HG03521 (cell line): ENCODE data around the gene FCN3.
"Not testable (repeated sequence)": the region's sequence is repeated elsewhere in the genome, so short reads cannot be mapped to it uniquely, and the experiment has no call there.

Experiments used
- ATAC-seq: cut with Tn5 transposase; IDR thresholded peaks from one replicate; pipeline ENCODE4 v1.9.1; 2021; ENCODE audit warnings: mild to moderate bottlenecking, moderate library complexity; ENCODE audit not compliant: unreplicated experiment

FCN3 gene

DNA sequence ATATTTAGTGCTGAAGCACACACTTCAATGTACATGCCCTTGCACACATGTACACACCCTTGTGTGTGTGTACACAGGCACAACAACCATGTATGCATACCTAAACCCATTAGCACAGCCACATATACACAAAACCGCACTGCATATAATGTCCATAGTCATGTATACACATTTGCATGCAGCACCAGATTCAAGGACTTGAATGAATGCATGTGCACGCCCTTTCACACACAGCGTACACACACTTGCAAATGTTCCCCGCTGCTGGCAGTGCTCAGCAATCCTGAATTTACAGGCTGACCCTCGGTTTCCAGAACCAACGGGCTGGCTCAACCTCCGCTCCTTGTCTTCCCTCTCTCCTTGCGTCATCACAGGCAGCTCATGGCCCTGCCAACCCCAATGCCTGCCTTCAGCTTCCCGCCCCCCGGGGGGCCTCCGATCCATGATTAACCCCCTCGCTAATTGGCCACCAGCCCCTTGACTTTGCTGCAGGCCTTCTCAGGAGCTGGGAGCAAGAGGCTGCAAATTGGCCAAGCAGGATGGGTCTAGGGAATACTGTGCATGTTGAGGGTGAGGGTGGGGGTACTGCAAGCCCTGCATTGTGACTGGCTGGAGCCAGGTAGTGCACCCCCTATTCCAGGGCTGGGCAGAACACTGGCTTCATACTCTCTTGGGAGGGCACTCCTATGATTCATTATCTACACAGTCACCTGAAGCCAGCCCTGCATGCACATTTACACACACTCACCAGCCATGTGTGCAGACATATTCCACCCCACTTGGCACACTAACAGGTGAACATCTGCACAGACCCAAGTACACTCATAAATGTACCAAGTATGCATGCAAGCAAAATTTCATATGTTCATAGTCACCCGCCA is 25.7 kb upstream of the FCN3 start:
- no peak for ATAC-seq

DNA sequence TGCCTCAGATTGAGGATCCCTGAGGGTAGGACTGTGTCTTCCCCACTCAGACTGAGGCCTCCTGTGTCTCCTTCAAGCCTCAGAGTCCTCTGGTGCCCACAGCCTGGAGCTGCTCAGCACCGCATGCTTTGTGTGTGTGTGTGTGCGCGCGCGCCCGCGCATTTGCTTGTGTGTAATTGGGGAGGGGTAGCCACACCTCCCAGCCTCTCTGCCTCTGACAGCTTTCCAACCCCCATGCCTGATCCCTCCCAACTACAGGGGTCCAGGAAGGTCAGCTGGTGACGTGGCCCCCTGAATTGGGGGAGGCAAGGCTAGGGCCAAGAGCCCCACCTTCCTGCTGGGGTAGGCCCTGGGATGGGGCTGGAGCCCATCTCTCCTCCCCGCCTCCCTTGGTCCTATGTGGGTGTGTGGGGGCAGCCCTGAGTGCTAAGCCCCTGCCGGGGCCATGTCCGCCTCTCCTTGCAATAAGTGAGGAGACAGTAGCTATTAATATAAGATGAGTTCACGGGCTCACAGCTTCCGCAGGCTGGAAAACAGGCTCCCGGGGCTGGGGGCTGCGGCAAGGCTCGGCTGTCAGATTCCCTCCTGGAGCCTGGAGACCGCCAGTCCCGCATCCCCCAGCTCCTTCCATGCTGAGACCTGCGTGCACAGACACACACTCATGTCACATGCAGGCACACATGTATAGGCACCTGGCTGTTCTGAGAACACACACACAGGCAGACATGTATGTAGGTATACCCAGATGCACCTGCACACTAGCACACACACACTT is 24.8 kb upstream of the FCN3 start:
- ATAC-seq: no peak

DNA sequence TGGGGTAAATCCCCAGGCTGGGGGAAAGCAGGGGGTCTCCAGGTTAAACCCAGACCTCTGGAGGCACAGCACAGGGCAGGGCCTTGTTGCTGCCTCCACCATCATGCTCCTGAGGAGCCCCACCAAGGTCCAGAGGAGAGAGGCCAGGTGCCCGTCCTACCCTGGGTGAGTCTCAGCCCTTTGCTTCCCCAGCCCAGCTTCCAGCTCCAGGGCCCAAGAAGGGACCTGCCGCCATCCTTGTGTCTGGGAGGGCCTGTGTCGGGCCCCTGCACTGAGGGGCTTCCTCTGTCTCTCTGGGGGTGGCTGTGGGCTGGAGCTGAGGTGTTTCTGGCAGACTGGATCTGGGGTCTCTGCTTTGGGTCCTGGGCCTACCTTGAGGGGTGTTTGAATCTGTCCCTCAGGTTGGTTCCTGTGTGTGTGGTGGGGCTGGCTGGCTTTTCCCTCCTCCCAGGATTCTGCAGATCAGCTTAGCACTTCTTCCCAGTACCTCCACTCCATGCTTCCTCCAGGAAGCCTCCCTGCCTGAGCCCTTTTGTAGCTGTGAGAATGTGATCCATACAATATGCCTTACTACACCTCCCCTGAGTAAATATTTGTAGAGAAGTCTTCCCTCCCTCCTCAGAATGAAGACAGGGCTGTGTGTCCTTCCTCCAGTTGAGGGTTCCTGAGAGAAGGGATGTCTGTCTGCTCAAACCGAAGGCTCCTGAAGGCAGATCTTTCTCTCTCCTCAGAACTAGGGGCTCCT is 24.0 kb upstream of the FCN3 start:
- no peak for ATAC-seq

DNA sequence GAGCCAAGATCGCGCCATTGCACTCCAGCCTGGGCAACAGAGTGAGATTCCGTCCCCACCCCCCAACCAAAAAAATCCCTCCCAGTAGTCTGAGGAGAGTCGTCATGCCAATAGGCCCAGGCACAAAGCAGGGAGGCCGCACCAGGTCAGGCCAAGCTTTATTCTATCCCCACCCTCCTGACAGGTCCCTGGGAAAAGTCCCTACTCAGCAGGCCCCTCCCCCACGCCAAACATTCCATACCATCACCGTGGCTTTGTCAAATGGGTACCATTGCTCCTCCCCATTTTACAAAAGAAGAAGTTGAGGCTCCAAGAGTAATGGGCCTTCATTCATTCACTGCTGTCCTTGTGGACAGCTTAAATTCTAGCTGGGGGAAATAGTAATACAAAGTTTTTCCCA is 23.1 kb upstream of the FCN3 start:
- ATAC-seq: no peak

DNA sequence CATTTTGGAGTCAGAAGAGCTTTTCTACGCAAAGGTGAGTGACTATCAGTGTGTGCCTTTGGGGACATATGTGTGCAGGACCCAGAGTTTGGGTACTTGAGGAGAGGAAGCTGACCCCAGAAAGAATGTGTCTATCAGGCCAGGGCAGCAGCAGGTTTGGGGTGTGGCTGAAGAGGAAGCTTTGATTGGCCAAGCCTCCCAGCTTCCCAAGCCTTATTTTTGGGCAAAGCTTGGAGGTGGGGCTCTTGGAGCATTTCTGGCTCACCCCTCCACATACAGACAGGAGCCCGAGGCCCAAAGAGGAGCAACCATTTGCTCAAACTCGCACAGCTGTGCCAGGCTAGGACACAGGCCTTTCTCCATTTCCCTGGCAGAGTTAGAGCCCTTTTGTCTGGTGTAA is 22.5 kb upstream of the FCN3 start:
- no peak for ATAC-seq

DNA sequence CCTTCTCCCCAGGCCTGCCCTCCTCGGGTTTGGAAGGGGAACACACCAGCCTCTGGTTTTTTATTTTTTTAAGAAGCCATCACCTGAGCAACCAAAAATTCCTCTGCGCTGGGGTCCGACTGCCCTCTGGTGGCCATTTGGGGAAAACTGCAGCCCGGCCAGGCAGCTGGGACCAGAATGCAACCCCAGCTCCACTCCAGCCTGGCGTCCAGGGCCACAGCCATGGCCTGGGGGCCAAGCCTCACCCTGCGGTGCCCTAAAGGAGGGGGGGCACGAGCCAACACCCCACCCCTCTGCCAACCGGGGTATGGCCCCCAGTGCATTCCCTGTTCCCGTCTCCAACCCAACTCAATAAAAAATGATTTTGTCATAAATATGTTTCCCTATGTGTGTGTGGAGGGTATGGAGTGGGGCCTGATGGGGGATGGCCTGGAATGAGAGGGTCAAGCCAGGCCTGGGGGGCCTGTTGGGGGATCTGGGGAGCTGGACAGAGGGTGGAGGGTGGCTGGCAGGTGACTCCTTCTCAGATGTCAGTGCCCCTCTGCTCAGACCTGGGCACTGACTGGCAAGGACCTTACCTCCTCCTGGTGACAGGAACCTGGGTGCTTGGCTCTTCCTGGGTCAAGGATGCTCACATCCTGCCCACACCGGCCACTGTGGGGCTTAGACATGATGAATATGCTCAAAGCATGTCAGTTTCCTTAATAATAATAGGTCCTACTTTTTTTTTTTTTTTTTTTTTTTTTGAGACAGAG is 21.0 kb upstream of the FCN3 start:
- no peak for ATAC-seq

DNA sequence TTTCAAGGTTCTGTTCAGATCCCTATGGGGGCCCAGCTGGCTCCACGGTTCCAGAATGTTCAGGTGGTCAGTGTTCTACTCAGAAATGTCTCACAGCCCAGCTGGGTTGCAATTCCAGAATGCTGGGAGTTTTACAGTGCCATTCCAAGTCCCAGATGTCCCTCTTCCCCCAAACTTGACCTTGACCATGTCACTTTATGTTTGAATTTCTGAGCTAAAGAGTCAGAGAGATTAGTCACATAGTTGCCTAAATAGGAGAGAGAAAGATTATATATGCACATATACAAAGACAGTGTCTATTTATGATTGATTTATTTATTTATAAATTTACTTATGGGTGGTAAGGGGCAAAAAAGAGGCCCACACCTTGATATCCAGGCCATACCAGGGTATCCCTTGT is 20.3 kb upstream of the FCN3 start:
- ATAC-seq: no peak

DNA sequence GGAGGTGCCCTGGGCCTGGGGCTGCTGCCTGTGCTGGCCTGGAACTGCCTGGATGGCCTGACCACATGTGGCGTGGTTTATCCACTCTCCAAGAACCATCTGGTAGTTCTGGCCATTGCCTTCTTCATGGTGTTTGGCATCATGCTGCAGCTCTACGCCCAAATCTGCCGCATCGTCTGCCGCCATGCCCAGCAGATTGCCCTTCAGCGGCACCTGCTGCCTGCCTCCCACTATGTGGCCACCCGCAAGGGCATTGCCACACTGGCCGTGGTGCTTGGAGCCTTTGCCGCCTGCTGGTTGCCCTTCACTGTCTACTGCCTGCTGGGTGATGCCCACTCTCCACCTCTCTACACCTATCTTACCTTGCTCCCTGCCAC is 19.6 kb upstream of the FCN3 start:
- ATAC-seq: no peak

DNA sequence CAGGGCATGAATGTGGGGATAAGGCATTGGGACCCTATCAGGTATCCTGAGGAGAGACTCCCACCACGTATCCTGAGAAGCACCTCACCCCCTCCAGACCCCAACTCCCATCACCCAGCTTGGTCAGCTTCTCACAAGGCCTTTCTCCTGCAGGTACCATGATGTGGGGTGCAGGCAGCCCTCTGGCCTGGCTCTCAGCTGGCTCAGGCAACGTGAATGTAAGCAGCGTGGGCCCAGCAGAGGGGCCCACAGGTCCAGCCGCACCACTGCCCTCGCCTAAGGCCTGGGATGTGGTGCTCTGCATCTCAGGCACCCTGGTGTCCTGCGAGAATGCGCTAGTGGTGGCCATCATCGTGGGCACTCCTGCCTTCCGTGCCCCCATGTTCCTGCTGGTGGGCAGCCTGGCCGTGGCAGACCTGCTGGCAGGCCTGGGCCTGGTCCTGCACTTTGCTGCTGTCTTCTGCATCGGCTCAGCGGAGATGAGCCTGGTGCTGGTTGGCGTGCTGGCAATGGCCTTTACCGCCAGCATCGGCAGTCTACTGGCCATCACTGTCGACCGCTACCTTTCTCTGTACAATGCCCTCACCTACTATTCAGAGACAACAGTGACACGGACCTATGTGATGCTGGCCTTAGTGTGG is 19.1 kb upstream of the FCN3 start:
- no peak for ATAC-seq

DNA sequence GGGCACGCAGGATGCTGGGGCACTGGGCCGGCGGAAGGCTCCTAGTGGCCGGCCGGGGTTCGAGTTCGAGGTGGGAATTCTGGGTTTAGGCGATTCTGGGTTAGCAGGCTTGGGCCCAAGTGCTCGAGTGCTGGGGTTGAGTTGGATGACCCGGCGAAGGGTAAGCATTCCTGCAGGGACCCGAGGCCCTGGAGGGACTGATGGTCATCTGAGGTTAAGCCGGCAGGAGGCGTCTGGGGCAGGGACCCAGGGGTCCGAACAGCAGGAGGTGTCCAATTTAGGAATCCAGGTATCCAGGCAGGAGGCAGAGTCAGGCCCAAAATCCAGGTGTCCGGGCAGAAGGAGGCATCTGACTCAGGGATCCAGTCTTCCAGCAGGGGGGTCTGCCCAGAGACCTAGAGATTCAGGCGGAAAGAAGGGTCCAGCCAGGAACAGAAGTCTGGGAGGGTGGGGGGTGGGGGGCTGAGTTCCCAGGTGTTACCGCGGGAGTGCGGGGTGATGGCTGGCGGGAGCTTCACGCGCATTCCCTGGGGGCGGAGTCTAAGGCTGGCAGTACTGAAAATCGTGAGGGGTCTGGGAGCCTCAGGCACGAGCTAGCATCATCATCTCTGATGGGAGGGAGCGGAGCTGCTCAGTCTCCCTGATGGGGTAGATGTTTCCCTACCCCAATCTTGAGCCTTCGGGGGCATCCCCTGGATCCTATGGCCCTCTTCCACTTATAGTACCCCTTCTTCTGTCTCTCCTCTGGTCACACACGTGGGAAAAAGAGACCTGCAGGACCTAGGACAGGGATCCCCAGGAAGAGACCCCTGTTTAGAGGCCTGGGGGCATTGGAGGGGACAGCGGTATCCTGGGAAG is 18.4 kb upstream of the FCN3 start:
- no peak for ATAC-seq

DNA sequence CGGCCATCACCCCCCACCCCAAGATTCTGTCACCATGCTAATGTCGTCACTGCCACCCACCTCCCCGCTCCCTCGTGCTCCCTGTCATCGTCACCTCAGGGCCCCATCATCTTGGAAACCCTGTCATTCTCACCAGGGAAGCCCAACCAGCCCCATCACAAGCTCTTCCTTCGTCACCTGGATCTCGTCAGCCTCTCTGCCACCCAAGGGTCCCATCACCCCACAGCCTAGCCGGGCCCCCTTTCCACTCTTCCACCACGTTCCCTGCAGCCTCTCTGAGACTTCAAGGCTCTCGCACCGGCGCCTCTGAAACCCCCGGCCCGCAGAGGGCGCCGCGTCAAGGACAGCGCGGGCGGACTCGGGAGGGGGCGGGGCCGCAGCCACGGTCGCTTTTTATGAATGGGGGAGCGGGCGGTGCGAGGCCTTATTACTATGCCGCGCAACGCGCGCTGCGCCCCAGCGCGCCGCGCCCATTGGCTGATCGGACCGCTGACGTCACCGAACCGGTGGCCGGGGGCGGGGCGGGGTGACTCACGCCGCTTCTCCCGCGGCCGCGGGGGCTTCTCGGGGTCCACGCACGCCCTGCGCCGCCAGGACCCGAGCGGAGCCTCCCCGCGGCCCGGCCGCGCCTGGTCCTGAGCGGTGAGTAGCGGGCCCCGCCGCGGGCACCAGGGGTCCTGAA is 17.6 kb upstream of the FCN3 start, which contains the start of gene GPR3:
Gene GPR3, plus strand, starts transcription at position 527 of the 682 bp plus-strand sequence. CDS start 1,177 bp downstream, outside the sequence.
- ATAC-seq: peak; percentile 63

DNA sequence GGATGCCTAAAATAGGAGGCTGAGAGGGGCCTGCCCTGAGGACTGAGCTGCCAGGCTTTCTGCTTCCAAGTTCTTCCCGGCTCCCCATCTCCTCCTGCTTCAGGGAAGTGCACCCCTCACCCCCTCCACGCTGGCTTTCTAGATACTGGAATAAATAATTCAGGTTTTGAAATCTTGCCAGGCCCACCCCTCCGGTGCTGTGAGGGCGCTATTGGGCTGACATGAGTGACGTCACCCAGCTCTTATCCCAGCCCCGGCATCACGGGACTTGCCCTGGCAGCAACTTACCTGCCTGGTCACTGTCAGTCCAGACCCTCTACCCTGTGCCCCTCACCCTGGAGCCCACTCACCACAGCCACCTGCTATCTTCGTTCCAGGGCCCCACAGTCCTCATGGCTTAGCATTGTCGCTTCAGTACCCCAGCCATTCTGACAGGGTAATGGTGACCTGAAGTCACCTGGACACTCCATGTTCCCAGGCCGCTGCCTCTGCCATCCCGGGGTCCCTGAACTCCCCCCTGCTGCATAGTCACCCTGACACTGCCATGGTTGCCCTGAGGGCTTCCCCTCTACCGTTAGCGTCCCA is 17.0 kb upstream of the FCN3 start:
- no peak for ATAC-seq

DNA sequence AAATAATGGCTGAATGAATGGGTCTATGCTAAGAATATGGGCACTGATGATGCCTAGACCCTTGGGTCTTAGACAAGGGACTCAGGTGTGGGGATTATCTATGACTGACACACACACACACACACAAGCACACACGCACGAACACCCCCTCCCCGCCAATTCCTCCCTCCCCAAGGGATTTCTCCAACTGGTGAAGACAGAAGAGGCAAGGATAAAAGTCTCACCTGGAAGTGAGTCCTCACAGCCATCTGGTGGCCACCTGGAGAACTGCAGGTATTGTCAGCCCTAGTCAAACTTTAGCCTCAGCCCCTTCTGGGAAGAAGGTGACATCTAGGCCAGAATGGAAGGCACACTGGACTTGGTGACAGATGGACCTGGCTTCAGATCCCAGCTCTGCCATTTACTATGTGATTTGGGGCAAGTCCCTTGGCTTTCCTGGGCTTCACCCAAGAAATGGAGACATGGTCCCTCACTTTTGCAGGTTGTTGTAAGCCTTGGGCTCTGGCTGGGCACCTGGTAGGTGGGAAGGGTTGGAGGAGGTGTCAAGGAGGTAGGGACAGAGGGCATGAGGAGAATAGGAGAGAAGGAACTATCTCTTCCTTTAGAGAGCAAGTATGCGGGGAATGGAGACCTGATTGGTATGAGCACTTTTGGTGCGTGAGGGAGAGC is 13.8 kb upstream of the FCN3 start:
- ATAC-seq: no peak

DNA sequence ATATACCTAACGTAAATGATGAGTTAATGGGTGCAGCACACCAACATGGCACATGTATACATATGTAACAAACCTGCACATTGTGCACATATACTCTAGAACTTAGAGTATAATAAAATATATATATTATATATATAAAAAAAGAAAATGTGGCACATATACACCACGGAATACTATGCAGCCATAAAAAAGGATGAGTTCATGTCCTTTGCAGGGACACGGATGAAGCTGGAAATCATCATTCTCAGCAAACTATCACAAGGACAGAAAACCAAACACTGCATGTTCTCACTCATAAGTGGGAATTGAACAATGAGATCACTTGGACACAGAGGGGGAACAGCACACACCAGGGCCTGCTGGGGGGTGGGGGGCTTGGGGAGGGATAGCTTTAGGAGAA is 10.2 kb upstream of the FCN3 start:
- ATAC-seq: not testable (repeated sequence)

DNA sequence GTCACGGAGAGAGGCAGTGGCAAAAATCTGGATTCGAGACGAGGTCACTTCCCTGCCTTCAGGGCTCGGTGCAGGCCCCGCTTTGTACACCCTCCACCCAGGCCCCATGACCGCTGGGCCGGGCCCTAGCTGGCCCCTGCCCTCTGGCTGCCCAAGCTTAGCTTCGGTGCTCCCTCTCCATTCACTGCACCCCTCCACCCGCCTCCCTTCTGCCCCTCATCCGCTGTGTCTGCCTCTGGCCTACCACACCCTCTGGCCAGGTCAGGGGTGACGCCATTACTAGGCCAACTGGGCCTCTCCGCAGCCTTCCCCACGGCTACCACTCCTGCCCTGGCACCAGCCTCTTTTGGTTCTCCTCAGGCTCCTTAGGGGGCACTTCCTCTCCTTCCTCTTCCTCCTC is 9.0 kb upstream of the FCN3 start:
- ATAC-seq: no peak

DNA sequence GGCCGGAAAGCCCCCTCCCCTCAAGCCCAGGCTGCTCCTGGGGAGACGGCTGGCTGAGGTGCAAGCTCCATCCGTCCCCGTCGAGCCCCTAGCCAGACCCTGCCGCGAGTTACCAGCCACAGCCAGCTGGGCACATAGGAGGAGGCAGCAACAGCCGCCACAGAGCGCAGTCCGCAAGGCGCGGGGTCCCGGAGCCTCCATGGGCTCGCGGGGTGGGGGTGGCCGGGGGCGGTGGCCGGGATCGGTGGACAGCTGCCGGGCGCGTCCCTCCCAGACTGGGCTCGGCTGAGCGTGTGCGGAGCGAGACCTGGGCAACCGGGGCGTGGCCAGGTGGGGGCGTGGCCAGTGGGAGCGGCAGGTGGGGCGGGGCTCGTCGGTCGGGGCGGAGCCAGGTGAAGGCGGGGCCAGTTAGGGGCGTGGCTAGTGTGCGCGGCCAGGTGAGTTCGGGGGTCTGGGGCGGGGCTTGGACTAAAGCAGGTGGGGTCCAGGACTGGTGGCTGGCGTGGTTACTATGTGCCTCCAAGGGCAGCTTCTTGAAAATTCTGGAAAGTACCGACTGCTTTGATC is 8.5 kb upstream of the FCN3 start, which contains the start of gene CD164L2:
Gene CD164L2, minus strand, starts transcription at position 295 of the 567 bp plus-strand sequence. Its CDS starts 94 bp downstream, at position 201.
- no peak for ATAC-seq
